GM12891 (cell line): Measurements from ENCODE around the gene LOXL3.

Experiments
- DNase-seq: peaks from one replicate; pipeline ENCODE4 v3.0.0; 2011; ENCODE audit warnings: low spot score; ENCODE audit not compliant: insufficient read length
- FAIRE-seq: peaks from 2 replicates; lab custom pipeline; 2011; peaks lifted over from hg19 to GRCh38; lab: Jason Lieb, UNC
- PAX5 ChIP-seq: IDR thresholded peaks from 2 replicates; pipeline ENCODE4 v1.6.1; 2011; ENCODE audit warnings: low read length, moderate library complexity, mild to moderate bottlenecking; ENCODE audit not compliant: insufficient read depth, severe bottlenecking
- POLR2A ChIP-seq: IDR thresholded peaks from 2 replicates; pipeline ENCODE4 v1.6.1; 2011; ENCODE audit warnings: low read depth, low read length, control low read depth
- POLR2AphosphoS5 ChIP-seq: IDR thresholded peaks from 2 replicates; pipeline ENCODE4 v1.6.1; 2011; ENCODE audit warnings: low read depth, low read length, control low read depth
- POU2F2 ChIP-seq: IDR thresholded peaks from 2 replicates; pipeline ENCODE4 v1.6.1; 2011; ENCODE audit warnings: low read depth, mild to moderate bottlenecking, control low read depth, low read length, moderate library complexity
- SPI1 ChIP-seq: IDR thresholded peaks from 2 replicates; pipeline ENCODE4 v1.6.1; 2011; ENCODE audit warnings: low read depth, low read length, control low read depth
- TAF1 ChIP-seq: IDR thresholded peaks from 2 replicates; pipeline ENCODE4 v1.6.1; 2011; ENCODE audit warnings: low read depth, low read length, control low read depth

The LOXL3 gene

GRCh38 chr2:74503506-74504475, 50.0 kb downstream of the LOXL3 start:
- no peak for FAIRE-seq
- DNase-seq = no peak
- TF ChIP-seq POLR2A = no peak
- TF ChIP-seq POLR2AphosphoS5 = no peak
- no peak for TF ChIP-seq TAF1
- no peak for TF ChIP-seq POU2F2
- no peak for TF ChIP-seq SPI1

- TF ChIP-seq POLR2AphosphoS5 (0 out of 2 replicates have a peak, but pooled peaks have one; percentile 29), POU2F2 (no peak), PAX5 (no peak), TAF1 (peak; percentile 34; the same call in 1 of the 2 replicates), POLR2A (peak; percentile 60; the same call in 1 of the 2 replicates)
- FAIRE-seq (peak; percentile 66), DNase-seq (no peak)
Observed at GRCh38 chr2:74502720-74503505, 50.8 kb downstream of the LOXL3 start.

GRCh38 chr2:74502147-74502719, 51.5 kb downstream of the LOXL3 start:
- no peak for FAIRE-seq
- TF ChIP-seq PAX5 = no peak
- TF ChIP-seq POLR2A = no peak
- TF ChIP-seq POLR2AphosphoS5 = no peak
- no peak for TF ChIP-seq SPI1
- no peak for TF ChIP-seq TAF1
- no peak for TF ChIP-seq POU2F2
- no peak for DNase-seq

GRCh38 chr2:74501335-74502071, 52.2 kb downstream of the LOXL3 start:
- TF ChIP-seq POU2F2 (no peak), POLR2AphosphoS5 (no peak), POLR2A (no peak), TAF1 (no peak), PAX5 (no peak), SPI1 (no peak)
- FAIRE-seq (no peak), DNase-seq (no peak)

GRCh38 chr2:74500578-74500946, 53.2 kb downstream of the LOXL3 start:
- TF ChIP-seq POU2F2 (no peak), SPI1 (no peak), POLR2A (no peak), POLR2AphosphoS5 (no peak), TAF1 (no peak), PAX5 (no peak)
- FAIRE-seq (no peak), DNase-seq (no peak)

GRCh38 chr2:74499940-74500577, 53.7 kb downstream of the LOXL3 start:
- TF ChIP-seq POLR2AphosphoS5 = no peak
- TF ChIP-seq SPI1 = no peak
- TF ChIP-seq PAX5 = no peak
- no peak for TF ChIP-seq TAF1
- no peak for TF ChIP-seq POLR2A
- no peak for TF ChIP-seq POU2F2
- no peak for FAIRE-seq
- no peak for DNase-seq

GRCh38 chr2:74499267-74499939, 54.3 kb downstream of the LOXL3 start, which contains the start of gene LBX2:
TSS of gene LBX2 (minus strand) at chr2:74499603. CDS start at chr2:74499537, 66 bp downstream.
- DNase-seq (no peak), FAIRE-seq (no peak)
- TF ChIP-seq PAX5 = no peak
- no peak for TF ChIP-seq SPI1
- no peak for TF ChIP-seq POLR2A
- TF ChIP-seq TAF1 = no peak
- TF ChIP-seq POU2F2 = no peak
- no peak for TF ChIP-seq POLR2AphosphoS5
